ENCODE measurements around the gene MEGF11.

The MEGF11 gene

GRCh38 chr15:66139591-66140207 is 113.9 kb downstream of the MEGF11 start:
- no peak for DNase-seq (ENCODE audit: low read depth)

GRCh38 chr15:66138892-66139590 is 114.5 kb downstream of the MEGF11 start:
- no peak for DNase-seq (ENCODE audit: low read depth)

DNA sequence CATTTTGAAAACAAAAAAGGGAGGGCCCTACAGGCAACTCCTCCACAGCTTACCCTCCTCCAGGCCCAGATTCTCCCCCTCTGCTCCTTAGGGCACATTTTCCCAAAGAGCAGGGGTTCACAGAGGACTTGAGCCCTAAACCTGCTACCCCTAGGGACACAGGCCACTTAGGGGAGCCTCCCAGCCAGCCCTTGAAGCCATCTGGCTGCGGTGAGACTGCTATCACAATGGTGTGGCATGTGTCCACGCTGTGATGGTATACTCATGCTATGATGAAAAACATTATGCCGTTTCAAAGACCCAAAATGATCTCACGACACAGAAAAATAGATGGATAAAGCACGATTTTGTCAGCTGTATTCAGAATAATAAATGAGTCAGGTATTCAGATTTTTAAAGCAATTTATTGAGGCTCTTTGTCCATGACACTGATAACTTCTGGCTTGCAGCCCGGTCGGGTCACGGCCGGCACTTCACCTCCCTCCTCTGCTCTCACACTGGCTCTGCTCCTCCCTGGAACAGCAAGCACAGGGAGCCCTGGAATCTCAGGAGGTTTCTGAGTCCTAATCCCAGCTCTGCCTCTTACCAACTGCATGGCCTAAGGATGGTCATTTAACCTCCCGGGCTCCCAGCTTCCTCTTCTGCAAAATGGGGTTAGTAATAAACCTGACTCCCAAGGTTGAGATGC is 115.3 kb downstream of the MEGF11 start:
- no peak for DNase-seq (ENCODE audit: low read depth)

GRCh38 chr15:66136948-66137347 is 116.6 kb downstream of the MEGF11 start:
- DNase-seq (ENCODE audit: low read depth), result no peak

GRCh38 chr15:66135664-66136063 is 117.9 kb downstream of the MEGF11 start:
- no peak for DNase-seq (ENCODE audit: low read depth)

DNA sequence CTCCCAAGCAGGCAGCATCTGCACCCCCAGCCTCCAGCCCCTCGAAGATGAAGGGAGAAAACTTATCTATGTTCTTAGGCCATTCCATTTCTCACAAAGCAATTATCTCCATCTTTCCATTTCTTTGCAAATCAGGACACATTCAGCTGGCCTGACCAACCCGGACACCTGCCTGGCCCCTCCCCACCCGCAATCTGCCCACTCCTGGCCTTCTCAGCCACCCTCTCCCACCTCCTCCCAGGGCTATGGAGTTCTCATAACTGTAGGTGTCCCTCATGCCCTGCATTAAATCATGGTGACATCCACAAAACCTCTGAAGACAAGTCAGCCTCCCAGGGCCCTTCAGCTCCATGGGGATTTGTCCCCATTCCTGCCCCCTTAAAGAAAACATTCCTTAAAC is 119.3 kb downstream of the MEGF11 start:
- no peak for DNase-seq (ENCODE audit: low read depth)

- no peak for DNase-seq (ENCODE audit: low read depth)
These were observed 120.2 kb downstream of the MEGF11 start for GRCh38 chr15:66133247-66133885.

DNA sequence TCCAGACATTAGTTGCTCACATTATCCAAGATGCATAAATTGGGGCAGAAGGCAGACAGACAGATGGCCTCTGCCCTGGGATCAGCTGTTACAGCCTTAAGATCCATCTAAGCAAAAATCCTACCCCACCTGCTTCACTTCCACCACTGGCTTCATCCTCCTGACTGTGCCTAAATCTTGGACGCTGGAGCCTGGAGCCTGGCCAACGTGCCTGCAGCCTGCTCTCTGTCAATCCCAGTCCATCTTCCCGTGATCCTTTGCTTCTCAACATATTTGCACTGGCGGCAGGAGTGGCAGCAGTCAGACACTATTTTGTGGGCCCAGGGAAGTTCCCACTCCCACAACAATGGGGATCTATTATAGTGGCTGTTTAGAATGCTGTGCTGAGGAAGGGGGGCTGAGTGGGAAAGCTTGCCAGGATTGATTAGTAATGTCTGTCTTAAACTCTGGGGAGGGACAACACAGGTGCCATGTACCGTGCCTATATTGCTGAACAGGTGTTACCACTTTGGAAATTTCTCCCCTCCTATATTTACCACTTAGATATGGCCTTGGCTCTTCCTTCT is 121.2 kb downstream of the MEGF11 start:
- DNase-seq (ENCODE audit: low read depth), result no peak

DNA sequence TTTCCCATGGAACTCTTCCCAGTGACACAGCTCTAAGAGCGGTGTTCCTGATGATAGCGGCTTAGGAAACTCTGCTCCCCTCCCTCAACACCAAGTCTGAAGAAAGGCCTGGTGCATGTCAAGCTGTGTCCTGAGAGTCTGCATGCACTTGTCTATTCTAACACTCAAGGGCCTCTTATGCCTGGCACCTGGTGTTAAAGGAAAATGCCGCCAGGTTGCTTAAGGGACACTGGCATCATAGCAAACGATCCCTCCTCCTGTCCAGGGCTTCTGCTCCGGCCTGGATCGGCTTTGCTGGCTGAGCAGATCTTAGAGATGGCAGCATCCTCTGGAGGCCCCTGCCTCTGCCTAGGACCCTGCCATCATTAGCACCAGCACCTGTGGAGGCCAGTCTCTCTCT is 121.7 kb downstream of the MEGF11 start:
- DNase-seq (ENCODE audit: low read depth), result no peak

DNA sequence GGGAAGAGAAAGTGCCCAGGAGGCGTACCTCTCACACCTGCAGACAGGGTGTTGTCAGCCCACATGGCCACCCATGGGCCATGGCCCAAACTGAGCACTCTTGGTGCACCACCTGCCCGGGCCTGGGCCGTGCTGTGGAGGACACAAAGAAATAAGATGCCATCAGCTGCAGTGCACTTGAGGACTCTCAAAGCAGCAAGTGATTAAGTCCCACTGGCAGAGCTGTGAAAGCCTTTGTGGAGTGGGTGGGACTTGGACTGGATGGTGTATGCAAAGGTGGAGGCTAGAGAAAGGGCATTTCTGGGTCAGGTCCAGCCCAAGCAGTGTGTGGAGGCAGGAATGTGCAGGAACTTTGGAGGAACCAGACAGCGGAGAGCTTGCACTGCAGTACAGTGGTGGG is 122.3 kb downstream of the MEGF11 start:
- no peak for DNase-seq (ENCODE audit: low read depth)

- no peak for DNase-seq (ENCODE audit: low read depth)
These were observed 123.0 kb downstream of the MEGF11 start for GRCh38 chr15:66130496-66131034.

GRCh38 chr15:66129586-66129985 is 124.0 kb downstream of the MEGF11 start:
- no peak for DNase-seq (ENCODE audit: low read depth)

DNA sequence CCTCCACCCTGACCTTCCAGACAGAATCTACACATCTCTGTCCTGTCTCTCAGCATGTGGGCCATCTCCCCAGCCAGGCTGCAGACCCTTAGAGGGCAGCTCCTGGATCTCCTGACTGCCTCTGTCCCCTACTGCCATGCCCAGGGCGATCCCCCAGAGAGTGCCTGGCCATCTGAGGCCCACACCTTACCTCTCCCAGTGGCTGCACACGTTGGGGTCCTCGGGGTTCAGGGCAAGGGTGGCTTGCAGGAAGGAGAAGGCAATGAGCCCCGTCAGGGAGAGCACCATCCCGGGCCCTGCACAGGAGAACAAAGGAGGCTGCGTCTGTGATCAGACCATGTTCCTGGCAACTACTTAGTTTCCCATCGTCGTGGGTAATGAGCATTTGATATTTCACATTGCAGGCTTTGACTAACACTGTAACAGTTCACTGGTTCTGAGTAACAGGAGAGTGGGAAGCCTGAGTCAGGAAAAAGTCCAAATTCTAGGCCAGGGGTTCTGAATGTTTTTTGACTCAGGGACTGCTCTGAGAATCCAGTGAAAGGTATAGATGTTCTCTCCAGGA is 125.4 kb downstream of the MEGF11 start:
- DNase-seq (ENCODE audit: low read depth), result no peak

DNA sequence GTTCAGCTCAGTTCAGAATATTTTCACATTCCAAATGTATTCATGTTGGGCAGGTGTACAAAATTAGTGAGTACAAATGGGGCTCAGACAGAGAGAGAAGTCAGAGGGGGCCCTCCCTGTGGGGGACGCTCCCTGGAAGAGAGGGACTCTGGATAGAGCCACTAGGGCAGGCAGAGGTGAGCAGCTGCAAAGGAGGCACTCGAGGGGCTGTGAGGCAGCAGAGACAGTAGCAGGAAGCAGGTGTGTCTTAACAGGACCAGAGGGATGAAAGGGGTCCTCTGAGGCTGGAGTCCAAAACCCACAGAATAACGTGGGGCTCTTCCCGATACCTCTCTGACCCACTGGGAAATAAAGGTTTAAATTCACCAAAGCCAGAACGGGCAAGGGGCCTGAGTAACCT is 127.1 kb downstream of the MEGF11 start:
- DNase-seq (ENCODE audit: low read depth), result no peak

- no peak for DNase-seq (ENCODE audit: low read depth)
These were observed 127.5 kb downstream of the MEGF11 start for GRCh38 chr15:66126031-66126441.

DNA sequence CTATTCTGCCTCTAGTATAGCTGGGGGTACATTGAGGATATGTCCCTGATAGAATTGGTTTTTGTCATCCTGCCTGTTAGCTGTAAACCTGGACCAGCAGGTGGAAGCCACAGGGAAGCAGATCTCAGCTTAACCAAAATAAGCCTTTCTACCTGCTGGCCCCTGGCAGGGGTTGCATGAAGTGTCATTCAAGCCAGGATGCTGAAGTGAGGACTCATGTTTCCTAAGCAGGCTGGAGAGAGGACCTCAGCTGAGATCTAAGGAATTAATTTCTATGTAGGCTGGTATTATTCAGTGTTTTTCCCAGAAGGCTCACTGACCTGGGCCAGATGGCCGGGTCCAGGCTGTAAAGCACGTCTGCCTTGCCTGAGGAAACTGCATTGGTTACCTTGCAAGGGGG is 128.9 kb downstream of the MEGF11 start:
- DNase-seq (ENCODE audit: low read depth), result no peak

- DNase-seq (ENCODE audit: low read depth), result no peak
These were observed 129.8 kb downstream of the MEGF11 start for GRCh38 chr15:66123799-66124198.

DNA sequence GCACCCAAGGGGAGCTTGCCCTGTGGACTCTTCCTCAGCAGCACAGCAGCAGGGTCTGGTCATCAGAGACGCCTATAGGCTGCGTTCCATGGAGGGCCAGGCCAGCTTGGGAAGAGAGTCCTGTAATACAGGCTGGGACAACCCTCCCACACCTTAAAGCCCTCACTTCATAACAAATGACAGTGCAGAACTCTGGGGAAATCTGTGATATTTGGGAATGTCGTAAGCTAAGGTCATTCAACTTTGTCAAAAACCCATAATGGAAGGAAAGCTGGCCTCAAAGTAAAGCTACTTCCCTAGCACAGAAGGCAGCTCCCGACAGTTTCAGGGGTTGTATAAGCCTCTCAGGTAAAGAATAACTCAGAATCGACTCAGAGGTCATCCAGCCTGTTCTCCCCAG is 133.1 kb downstream of the MEGF11 start:
- DNase-seq (ENCODE audit: low read depth), result no peak

GRCh38 chr15:66117841-66118240 is 135.7 kb downstream of the MEGF11 start:
- DNase-seq (ENCODE audit: low read depth), result no peak

DNA sequence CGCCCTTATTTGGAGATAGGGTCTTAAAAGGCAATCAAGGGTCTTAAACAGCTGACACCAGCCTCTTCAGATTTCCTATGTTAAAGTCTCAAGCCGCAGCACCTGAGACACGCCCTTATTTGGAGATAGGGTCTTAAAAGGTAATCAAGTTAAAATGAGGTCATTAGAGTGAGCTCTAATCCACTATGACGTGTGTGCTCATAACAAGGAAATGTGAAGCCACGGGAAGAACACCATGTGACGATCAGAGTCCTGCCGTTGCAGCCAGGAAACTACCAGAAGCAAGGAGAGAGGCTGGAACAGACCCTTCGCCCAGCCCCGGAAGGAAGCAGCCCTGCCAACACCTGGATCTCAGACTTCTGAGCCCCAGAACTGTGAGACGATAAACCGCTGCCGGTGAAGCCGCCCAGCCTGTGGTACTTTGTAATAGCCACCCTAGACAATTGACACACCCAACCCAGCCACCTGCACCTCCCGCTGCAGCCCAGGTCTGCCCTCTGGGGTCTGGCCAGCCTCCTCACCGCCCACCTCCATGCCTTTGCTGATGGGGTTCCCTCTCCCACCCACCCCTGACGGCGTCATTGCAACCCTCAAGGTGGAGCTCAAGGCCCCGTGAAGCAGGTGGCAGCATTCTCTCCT is 137.9 kb downstream of the MEGF11 start:
- no peak for DNase-seq (ENCODE audit: low read depth)

GRCh38 chr15:66114863-66115425 is 138.6 kb downstream of the MEGF11 start:
- DNase-seq (ENCODE audit: low read depth), result no peak
